PC-3 (cell line): Measurements from ENCODE around the gene SLCO1C1. TPM values are rescaled to one million over a fixed set of nuclear protein-coding genes. Genes with fewer than 3 reads are reported as not detected.

Experiments
- ATAC-seq: fragments of 200-7000 bp; cut with Tn5 transposase; 2 replicates; pipeline ENCODE4 v1.9.1; 2020; ENCODE audit warnings: mild to moderate bottlenecking, moderate library complexity
- BruUV-seq: library from RNA; stranded (reverse); fragments of 400-500 nt; replicated peaks from 2 replicates; lab custom pipeline; 2021; lab: Mats Ljungman, UMichigan
- CTCF ChIA-PET: fragments of 300-600 bp; sonication (Branson Sonifier 250); formaldehyde crosslinking; loops from one replicate; lab custom pipeline; 2022; ENCODE audit warnings: antibody characterized with exemption; lab: Charles Lee
- POLR2A ChIA-PET: fragments of 300-600 bp; sonication (Branson Sonifier 250); formaldehyde crosslinking; loops from one replicate; lab custom pipeline; 2022; ENCODE audit warnings: antibody characterized with exemption; ENCODE audit not compliant: unreplicated experiment; lab: Charles Lee
- DNase-seq: peaks from one replicate; pipeline ENCODE4 v3.0.0-alpha.2; 2015
- H2AFZ ChIP-seq: fragments of 300-600 bp; sonication (generic); 2 replicates; pipeline ENCODE4 v1.6.0; 2016; ENCODE audit warnings: antibody characterized with exemption, low read length
- H3F3A ChIP-seq: fragments of 300-600 bp; sonication (generic); one replicate; pipeline ENCODE4 v1.6.0; 2017; ENCODE audit warnings: antibody characterized with exemption, low read length, control low read depth, mild to moderate bottlenecking; ENCODE audit not compliant: unreplicated experiment
- H3K27ac ChIP-seq: fragments of 300-600 bp; sonication (generic); 2 replicates; pipeline ENCODE4 v1.5.1; 2016; ENCODE audit warnings: mild to moderate bottlenecking, low read length
- H3K27me3 ChIP-seq: fragments of 300-600 bp; sonication (generic); 2 replicates; pipeline ENCODE4 v1.6.1; 2016; ENCODE audit warnings: low read length, mixed read lengths
- H3K36me3 ChIP-seq: fragments of 300-600 bp; sonication (generic); 2 replicates; pipeline ENCODE4 v1.6.1; 2016; ENCODE audit warnings: low read depth, mixed run types, low read length, mixed read lengths
- H3K4me1 ChIP-seq: fragments of 300-600 bp; sonication (generic); 2 replicates; pipeline ENCODE4 v1.5.1; 2016; ENCODE audit warnings: low read length; ENCODE audit not compliant: insufficient read depth
- H3K4me2 ChIP-seq: fragments of 300-600 bp; sonication (generic); 2 replicates; pipeline ENCODE4 v1.6.0; 2016; ENCODE audit warnings: low read length
- H3K4me3 ChIP-seq: fragments of 300-600 bp; sonication (generic); 2 replicates; pipeline ENCODE4 v1.5.1; 2016; ENCODE audit warnings: mild to moderate bottlenecking, low read length, mixed read lengths
- H3K79me2 ChIP-seq: fragments of 300-600 bp; sonication (generic); 2 replicates; pipeline ENCODE4 v1.6.1; 2017; ENCODE audit warnings: low read length, mixed read lengths
- H3K9ac ChIP-seq: fragments of 300-600 bp; sonication (generic); 2 replicates; pipeline ENCODE4 v1.6.0; 2016; ENCODE audit warnings: mild to moderate bottlenecking, low read length
- H3K9me2 ChIP-seq: fragments of 300-600 bp; sonication (generic); replicated peaks from 2 replicates; pipeline ENCODE4 v1.6.1; 2016; ENCODE audit warnings: mixed run types, low read length, mixed read lengths
- H3K9me3 ChIP-seq: fragments of 300-600 bp; sonication (generic); 2 replicates; pipeline ENCODE4 v1.6.1; 2016; ENCODE audit warnings: low read length, mixed read lengths
- H4K20me1 ChIP-seq: fragments of 300-600 bp; sonication (generic); 2 replicates; pipeline ENCODE4 v1.6.1; 2016; ENCODE audit warnings: low read length, mixed read lengths
- CTCF ChIP-seq: fragments of 300-600 bp; sonication (generic); conservative IDR thresholded peaks from 2 replicates; pipeline ENCODE4 v1.5.1; 2017; ENCODE audit warnings: antibody characterized with exemption, low read depth, mild to moderate bottlenecking, low read length
- EZH2 ChIP-seq: fragments of 300-600 bp; sonication (generic); IDR thresholded peaks from one replicate; pipeline ENCODE4 v1.6.1; 2017; ENCODE audit warnings: antibody characterized with exemption, mild to moderate bottlenecking, low read length; ENCODE audit not compliant: unreplicated experiment
- EZH2phosphoT487 ChIP-seq: fragments of 300-600 bp; sonication (generic); IDR thresholded peaks from 2 replicates; pipeline ENCODE4 v1.6.1; 2018; ENCODE audit warnings: mild to moderate bottlenecking, antibody characterized with exemption, low read length, borderline replicate concordance
- intact Hi-C: fragments of 100-400 bp; cut with micrococcal nuclease; formaldehyde crosslinking; loops from 2 replicates; pipeline ENCODE4 v1.9.0; 2023
- total RNA-seq: library from RNA; depleted of rRNA; stranded (reverse); fragments of >200 nt; gene quantifications from 2 replicates; pipeline ENCODE4 v1.2.3, GENCODE V29; 2014

Gene SLCO1C1
- total RNA-seq, 1 experiment from 2014 or later, result not detected

GRCh38 chr12:20653871-20654270, 41.3 kb upstream of the SLCO1C1 start:
- no peak overlapping the region for H2AFZ ChIP-seq
- H3K79me2 ChIP-seq, result no peaks in the 10 kb centered on the region
- no peak overlapping the region for H3K9ac ChIP-seq
- DNase-seq (no peak), ATAC-seq (no peak)
- no peak overlapping the region for H3K4me2 ChIP-seq
- no peak for TF ChIP-seq EZH2phosphoT487
- no peak for TF ChIP-seq CTCF
- TF ChIP-seq EZH2, result no peak
- H3K4me1 ChIP-seq, result no peaks in the 10 kb centered on the region
- intact Hi-C loops, result no loop called here
- H3F3A ChIP-seq, result no peaks in the 10 kb centered on the region
- ChIA-PET POLR2A (no interaction called here), CTCF (no interaction called here)
- no TSS peak for BruUV-seq
- H3K9me3 ChIP-seq, result no peaks in the 10 kb centered on the region
- H3K27me3 ChIP-seq, result no peaks in the 10 kb centered on the region
- no peaks in the 10 kb centered on the region for H3K36me3 ChIP-seq
- H3K27ac ChIP-seq, result no peak overlapping the region
- no peaks in the 10 kb centered on the region for H3K9me2 ChIP-seq
- H3K4me3 ChIP-seq, result no peak overlapping the region
- no peaks in the 10 kb centered on the region for H4K20me1 ChIP-seq

- Histone ChIP-seq H3F3A (no peaks in the 10 kb centered on the region), H3K79me2 (no peaks in the 10 kb centered on the region), H3K27me3 (no peaks in the 10 kb centered on the region), H3K27ac (no peak overlapping the region), H3K36me3 (no peaks in the 10 kb centered on the region), H3K9ac (no peak overlapping the region), H3K4me3 (no peak overlapping the region), H3K9me3 (no peaks in the 10 kb centered on the region), H2AFZ (no peak overlapping the region), H3K9me2 (no peaks in the 10 kb centered on the region), H3K4me1 (no peaks in the 10 kb centered on the region), H4K20me1 (no peaks in the 10 kb centered on the region), H3K4me2 (no peak overlapping the region)
- ATAC-seq (no peak), DNase-seq (no peak)
- intact Hi-C loops, result no loop called here
- ChIA-PET CTCF (no interaction called here), POLR2A (no interaction called here)
- no peak for TF ChIP-seq EZH2
- no peak for TF ChIP-seq EZH2phosphoT487
- TF ChIP-seq CTCF, result no peak
- no TSS peak for BruUV-seq
These were observed 38.5 kb upstream of the SLCO1C1 start for GRCh38 chr12:20656600-20656999.

- no peaks in the 10 kb centered on the region for H4K20me1 ChIP-seq
- H3K4me3 ChIP-seq, result no peak overlapping the region
- no peaks in the 10 kb centered on the region for H3K27me3 ChIP-seq
- no peaks in the 10 kb centered on the region for H3K4me1 ChIP-seq
- ATAC-seq (no peak), DNase-seq (no peak)
- intact Hi-C loops, result no loop called here
- no peak overlapping the region for H2AFZ ChIP-seq
- CTCF ChIA-PET, result no interaction called here
- no TSS peak for BruUV-seq
- H3K9ac ChIP-seq, result no peak overlapping the region
- H3K9me3 ChIP-seq, result no peaks in the 10 kb centered on the region
- no peaks in the 10 kb centered on the region for H3F3A ChIP-seq
- POLR2A ChIA-PET, result no interaction called here
- H3K79me2 ChIP-seq, result no peaks in the 10 kb centered on the region
- H3K36me3 ChIP-seq, result no peaks in the 10 kb centered on the region
- no peak overlapping the region for H3K4me2 ChIP-seq
- no peaks in the 10 kb centered on the region for H3K9me2 ChIP-seq
- no peak for TF ChIP-seq EZH2
- no peak for TF ChIP-seq CTCF
- TF ChIP-seq EZH2phosphoT487, result no peak
- H3K27ac ChIP-seq, result no peak overlapping the region
These were observed 37.6 kb upstream of the SLCO1C1 start for GRCh38 chr12:20657496-20657895.
